H1 (cell line): ENCODE results near the gene BEST1.

Experiments used
- BCL11A ChIP-seq, 2 experiments: IDR thresholded peaks; one replicate each; pipeline ENCODE4 v1.6.1; 2011; ENCODE audit warnings: low read depth in 2 of 2, low read length in 2 of 2, mild to moderate bottlenecking in 2 of 2
- CBX5 ChIP-seq: fragments of 300-800, 300-1000 bp; sonication (generic); IDR thresholded peaks from 2 replicates; pipeline ENCODE4 v1.7.1; 2016; ENCODE audit warnings: antibody characterized with exemption, low read length, low read depth
- CTBP2 ChIP-seq: IDR thresholded peaks from 2 replicates; pipeline ENCODE4 v1.7.0; 2011; ENCODE audit warnings: borderline replicate concordance, mild to moderate bottlenecking, moderate library complexity, mixed read lengths, low read length; ENCODE audit not compliant: insufficient read depth, insufficient read length
- POLR2A ChIP-seq, 2 experiments: IDR thresholded peaks; 1 replicate in 1 of 2; 2 replicates in 1 of 2; pipeline ENCODE4 v1.6.1; 2011; ENCODE audit warnings: low read depth in 2 of 2, low read length in 2 of 2, mild to moderate bottlenecking in 2 of 2; ENCODE audit errors: control extremely low read depth in 1 of 2
- RAD21 ChIP-seq, 2 experiments: IDR thresholded peaks in 1 of 2; conservative IDR thresholded peaks in 1 of 2; 2 replicates each; pipeline ENCODE4 v1.6.1; 2011; ENCODE audit warnings: low read depth in 2 of 2, low read length in 2 of 2, improper control_type of control experiment in 1 of 2, inconsistent platforms in 1 of 2, mild to moderate bottlenecking in 1 of 2, moderate library complexity in 1 of 2
- TCF12 ChIP-seq: IDR thresholded peaks from 2 replicates; pipeline ENCODE4 v1.6.1; 2011; ENCODE audit warnings: low read depth, mild to moderate bottlenecking, low read length

DNA sequence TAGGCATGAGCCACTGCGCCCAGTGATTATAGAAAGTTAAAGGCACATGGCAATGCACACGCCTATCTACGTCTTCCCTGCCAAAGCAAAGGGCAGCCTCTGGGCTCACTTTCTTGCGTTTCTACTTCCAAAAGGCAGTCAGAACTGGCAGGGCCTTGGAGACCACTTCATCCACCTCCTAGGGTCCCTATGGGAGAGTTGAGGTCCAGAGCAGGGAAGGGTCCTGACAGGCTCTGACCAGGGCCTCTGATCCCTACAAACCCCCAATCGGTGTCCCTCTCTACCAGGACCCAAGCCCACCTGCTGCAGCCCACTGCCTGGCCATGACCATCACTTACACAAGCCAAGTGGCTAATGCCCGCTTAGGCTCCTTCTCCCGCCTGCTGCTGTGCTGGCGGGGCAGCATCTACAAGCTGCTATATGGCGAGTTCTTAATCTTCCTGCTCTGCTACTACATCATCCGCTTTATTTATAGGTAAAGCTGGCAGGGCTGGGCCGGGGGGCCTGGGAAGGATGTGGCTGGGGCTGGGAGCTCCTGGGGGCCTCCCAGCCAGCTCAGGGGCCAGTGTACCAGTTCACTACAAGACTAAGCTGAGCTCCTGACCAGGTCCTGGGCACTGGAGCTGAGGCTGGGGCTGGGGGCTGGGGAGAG, 1.5 kb downstream of the BEST1 start:
- TF ChIP-seq RAD21 (IDR thresholded peaks at IDR 0.05 in 1 of 2, conservative IDR thresholded peaks at IDR 0.05 in 1 of 2; ENCODE audit: low read depth in 2 of 2, low read length in 2 of 2) (no peak), CTBP2 (no peak), CBX5 (no peak), TCF12 (no peak), BCL11A (IDR thresholded peaks at IDR 0.05; ENCODE audit: low read depth in 2 of 2, low read length in 2 of 2) (no peak), POLR2A (IDR thresholded peaks at IDR 0.05; ENCODE audit: control extremely low read depth in 1 of 2, low read depth in 2 of 2, low read length in 2 of 2) (no peak)
